Neural crest cell (in vitro differentiated cells): ENCODE data around the gene MSH3. TPM values are rescaled to one million over a fixed set of nuclear protein-coding genes. Genes with fewer than 3 reads are reported as not detected.
"Not testable (repeated sequence)": the region's sequence is repeated elsewhere in the genome, so short reads cannot be mapped to it uniquely, and the experiment has no call there.

Experiments used
- DNase-seq: peaks from one replicate; pipeline ENCODE4 v3.0.0; 2021; ENCODE audit warnings: low read depth, mixed read lengths, low spot score
- H3K27ac Mint-ChIP-seq: one replicate; pipeline ENCODE4 v1.8.0; 2021; ENCODE audit warnings: mild to moderate bottlenecking, mixed read lengths; ENCODE audit not compliant: unreplicated experiment
- H3K27me3 Mint-ChIP-seq: 2 replicates; pipeline ENCODE4 v1.8.0; 2021; ENCODE audit warnings: low read depth, mild to moderate bottlenecking, mixed read lengths
- H3K36me3 Mint-ChIP-seq: 2 replicates; pipeline ENCODE4 v1.8.0; 2021; ENCODE audit warnings: low read depth, mild to moderate bottlenecking, mixed read lengths
- H3K4me1 Mint-ChIP-seq: 2 replicates; pipeline ENCODE4 v1.8.0; 2021; ENCODE audit warnings: mixed read lengths
- H3K4me3 Mint-ChIP-seq: one replicate; pipeline ENCODE4 v1.8.0; 2021; ENCODE audit warnings: mild to moderate bottlenecking, mixed read lengths
- H3K9me3 Mint-ChIP-seq: 2 replicates; pipeline ENCODE4 v1.8.0; 2021; ENCODE audit warnings: mixed read lengths
- CTCF ChIP-seq: fragments of 200-600 bp; sonication (generic); conservative IDR thresholded peaks from 2 replicates; pipeline ENCODE4 v1.5.0; 2021; ENCODE audit warnings: antibody characterized with exemption, mild to moderate bottlenecking
- total RNA-seq: library from RNA; stranded (reverse); gene quantifications from 2 replicates; pipeline ENCODE4 v1.2.1, GENCODE V29; 2021

The MSH3 gene
- total RNA-seq, 1 donor from 2014 or later = 17.9 TPM

DNA sequence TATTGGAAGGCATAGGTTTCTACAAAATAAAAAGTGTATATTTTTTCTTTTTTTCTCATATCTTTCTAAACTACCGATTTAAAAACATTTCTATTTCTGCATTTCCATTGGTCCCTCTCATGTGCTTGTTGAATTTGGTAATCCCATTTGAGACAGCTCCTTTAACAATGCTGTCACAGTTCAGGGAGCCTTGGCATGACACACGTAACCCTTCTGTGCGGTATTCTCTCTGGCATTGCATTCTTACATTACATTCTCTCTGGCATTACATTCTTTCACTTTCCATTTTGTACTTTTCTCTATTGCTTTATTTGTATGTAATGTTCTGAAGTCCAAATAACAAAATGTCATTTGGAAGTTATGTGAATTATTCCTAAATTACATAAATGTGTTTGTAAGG is 155.0 kb downstream of the MSH3 start:
- Mint-ChIP-seq H3K27ac (no peak overlapping the region), H3K27me3 (no peaks in the 10 kb centered on the region), H3K36me3 (peaks cover 2% of the 10 kb centered on the region), H3K4me3 (no peak overlapping the region), H3K9me3 (no peaks in the 10 kb centered on the region), H3K4me1 (no peaks in the 10 kb centered on the region)
- no peak for TF ChIP-seq CTCF
- DNase-seq = no peak

- H3K27me3 Mint-ChIP-seq = no peaks in the 10 kb centered on the region
- no peak for TF ChIP-seq CTCF
- no peak overlapping the region for H3K27ac Mint-ChIP-seq
- H3K4me1 Mint-ChIP-seq = no peaks in the 10 kb centered on the region
- H3K9me3 Mint-ChIP-seq = no peaks in the 10 kb centered on the region
- H3K4me3 Mint-ChIP-seq = no peak overlapping the region
- H3K36me3 Mint-ChIP-seq = no peaks in the 10 kb centered on the region
- DNase-seq = no peak
These were observed 156.0 kb downstream of the MSH3 start for GRCh38 chr5:80810425-80810824.

DNA sequence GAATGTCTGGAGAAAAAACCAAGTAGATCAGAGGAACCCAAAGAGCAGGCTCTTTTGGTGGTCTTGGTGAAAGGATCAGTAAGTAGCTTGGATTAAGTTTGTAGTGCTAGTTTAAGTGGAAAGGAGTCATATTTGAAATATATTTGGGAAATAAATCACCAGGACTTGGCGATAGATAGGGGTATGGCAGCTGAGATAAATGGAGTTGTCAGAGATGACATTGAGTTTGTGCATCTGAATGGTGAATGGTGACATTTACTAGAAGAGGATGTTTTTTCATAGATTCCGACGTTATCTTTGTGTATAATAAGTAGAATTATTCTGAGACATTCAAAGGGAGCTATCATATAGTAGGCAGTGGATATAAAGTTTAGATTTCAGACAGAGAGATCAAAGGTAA is 162.1 kb downstream of the MSH3 start:
- TF ChIP-seq CTCF = no peak
- no peak overlapping the region for H3K4me3 Mint-ChIP-seq
- H3K27me3 Mint-ChIP-seq = no peaks in the 10 kb centered on the region
- no peak overlapping the region for H3K27ac Mint-ChIP-seq
- H3K36me3 Mint-ChIP-seq = peaks cover 11% of the 10 kb centered on the region
- DNase-seq = no peak
- no peaks in the 10 kb centered on the region for H3K9me3 Mint-ChIP-seq
- H3K4me1 Mint-ChIP-seq = no peaks in the 10 kb centered on the region

DNA sequence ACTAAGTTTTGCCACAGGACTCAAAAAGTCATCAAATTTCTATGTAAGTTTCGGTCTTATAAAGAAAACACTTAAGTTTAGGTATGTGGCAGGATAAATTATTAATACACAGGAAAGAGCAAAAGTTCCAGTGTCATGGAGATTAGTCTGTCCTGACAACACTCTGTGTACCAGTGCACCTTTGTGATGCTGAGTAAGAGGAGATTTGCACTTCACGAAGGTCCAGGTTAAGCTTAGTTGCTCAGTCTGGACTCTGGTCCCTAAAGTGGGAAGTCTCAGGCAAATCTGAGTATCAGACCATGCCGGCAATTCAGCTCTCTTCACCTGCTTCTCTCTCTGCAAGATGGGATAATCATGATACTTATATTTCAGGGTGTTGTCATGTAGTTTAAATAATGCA is 166.2 kb downstream of the MSH3 start:
- Mint-ChIP-seq H3K27me3 (no peaks in the 10 kb centered on the region), H3K27ac (no peak overlapping the region), H3K9me3 (peaks cover 5% of the 10 kb centered on the region), H3K4me3 (no peak overlapping the region), H3K36me3 (peaks cover 27% of the 10 kb centered on the region), H3K4me1 (no peaks in the 10 kb centered on the region)
- DNase-seq = no peak
- no peak for TF ChIP-seq CTCF

DNA sequence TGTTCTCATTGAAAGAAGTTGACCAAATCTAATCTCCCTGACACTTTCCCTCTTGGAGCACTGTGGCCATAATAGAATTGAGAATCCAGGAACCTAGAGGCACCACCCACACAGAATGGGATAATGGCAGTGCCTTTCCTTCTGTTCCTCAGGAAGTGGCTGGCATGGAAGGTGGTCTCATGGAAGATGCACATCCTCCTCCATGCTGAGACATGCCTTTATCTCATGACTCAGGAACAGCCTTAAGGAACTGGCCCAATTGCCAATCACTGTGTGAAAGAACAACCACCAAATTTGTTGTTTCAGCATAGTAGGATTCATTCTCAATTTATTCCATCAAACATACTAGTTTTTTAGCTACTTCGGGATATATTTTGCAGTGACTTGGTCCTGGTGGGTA is 168.2 kb downstream of the MSH3 start:
- TF ChIP-seq CTCF = no peak
- Mint-ChIP-seq H3K4me3 (no peak overlapping the region), H3K27ac (no peak overlapping the region), H3K36me3 (peaks cover 25% of the 10 kb centered on the region), H3K27me3 (no peaks in the 10 kb centered on the region), H3K4me1 (no peaks in the 10 kb centered on the region), H3K9me3 (peaks cover 5% of the 10 kb centered on the region)
- no peak for DNase-seq

DNA sequence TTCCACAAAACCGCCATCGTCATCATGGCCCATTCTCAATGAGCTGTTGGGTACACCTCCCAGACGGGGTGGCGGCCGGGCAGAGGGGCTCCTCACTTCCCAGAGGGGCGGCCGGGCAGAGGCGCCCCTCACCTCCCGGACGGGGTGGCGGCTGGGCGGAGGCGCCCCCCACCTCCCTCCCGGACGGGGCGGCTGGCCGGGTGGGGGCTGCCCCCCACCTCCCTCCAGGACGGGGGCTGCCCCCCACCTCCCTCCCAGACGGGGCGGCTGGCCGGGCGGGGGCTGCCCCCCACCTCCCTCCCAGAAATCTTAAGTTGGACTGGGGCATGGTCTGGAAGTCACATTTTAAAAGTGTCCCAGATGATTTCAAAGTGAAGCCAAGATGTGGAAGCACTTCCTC is 169.7 kb downstream of the MSH3 start:
- not testable (repeated sequence) for DNase-seq, H3K27me3 Mint-ChIP-seq, H3K9me3 Mint-ChIP-seq, H3K4me3 Mint-ChIP-seq, H3K4me1 Mint-ChIP-seq, H3K27ac Mint-ChIP-seq
- H3K36me3 Mint-ChIP-seq = peaks cover 37% of the 10 kb centered on the region
